Panc1 (cell line): Measurements from ENCODE around the gene CCDC12.

Source experiments
- POLR2AphosphoS5 ChIP-seq: IDR thresholded peaks from 2 replicates; pipeline ENCODE4 v1.6.1; 2012; ENCODE audit warnings: mild to moderate bottlenecking, low read depth, low read length, moderate library complexity
- SIN3A ChIP-seq: IDR thresholded peaks from 2 replicates; pipeline ENCODE4 v1.6.1; 2012; ENCODE audit warnings: low read depth, mild to moderate bottlenecking, low read length, moderate library complexity, borderline replicate concordance; ENCODE audit not compliant: insufficient read depth
- TCF7L2 ChIP-seq: IDR thresholded peaks from 2 replicates; pipeline ENCODE4 v1.6.1; 2011; ENCODE audit warnings: mild to moderate bottlenecking, low read depth, low read length, inconsistent platforms
- TF ChIP-seq, protein P1 (sequence below): fragments of 450-650 bp; IDR thresholded peaks from 2 replicates; pipeline ENCODE4 v1.5.1; 2017; ENCODE audit warnings: mild to moderate bottlenecking
- TF ChIP-seq, protein P2 (sequence below), 2 experiments: IDR thresholded peaks; 2 replicates each; pipeline ENCODE4 v1.6.1; 2011 to 2012; ENCODE audit warnings: low read depth in 2 of 2, control low read depth in 1 of 2, low read length in 1 of 2, mild to moderate bottlenecking in 1 of 2, moderate library complexity in 1 of 2; ENCODE audit not compliant: insufficient read depth in 1 of 2

DNA sequence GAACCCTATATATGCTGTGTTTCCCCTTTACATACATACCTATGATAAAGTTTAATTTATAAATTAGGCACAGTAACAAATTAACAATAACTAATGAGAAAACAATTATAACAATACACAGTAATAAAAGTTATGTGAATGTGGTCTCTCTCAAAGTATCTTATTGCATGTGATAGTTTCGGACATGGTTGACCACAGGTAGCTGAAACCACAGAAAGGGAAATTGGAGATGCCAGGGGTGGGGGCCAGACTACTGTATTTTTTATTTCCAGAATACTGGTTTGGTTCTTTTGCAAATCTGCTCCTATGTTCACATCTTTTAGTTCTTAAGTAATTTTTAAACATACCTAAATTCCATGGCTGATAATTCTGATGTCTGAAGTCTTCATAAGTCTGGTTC lies 58.3 kb downstream of the CCDC12 start:
- TF ChIP-seq POLR2AphosphoS5 (no peak), SIN3A (no peak), TCF7L2 (no peak)
- TF ChIP-seq, protein P1, sequence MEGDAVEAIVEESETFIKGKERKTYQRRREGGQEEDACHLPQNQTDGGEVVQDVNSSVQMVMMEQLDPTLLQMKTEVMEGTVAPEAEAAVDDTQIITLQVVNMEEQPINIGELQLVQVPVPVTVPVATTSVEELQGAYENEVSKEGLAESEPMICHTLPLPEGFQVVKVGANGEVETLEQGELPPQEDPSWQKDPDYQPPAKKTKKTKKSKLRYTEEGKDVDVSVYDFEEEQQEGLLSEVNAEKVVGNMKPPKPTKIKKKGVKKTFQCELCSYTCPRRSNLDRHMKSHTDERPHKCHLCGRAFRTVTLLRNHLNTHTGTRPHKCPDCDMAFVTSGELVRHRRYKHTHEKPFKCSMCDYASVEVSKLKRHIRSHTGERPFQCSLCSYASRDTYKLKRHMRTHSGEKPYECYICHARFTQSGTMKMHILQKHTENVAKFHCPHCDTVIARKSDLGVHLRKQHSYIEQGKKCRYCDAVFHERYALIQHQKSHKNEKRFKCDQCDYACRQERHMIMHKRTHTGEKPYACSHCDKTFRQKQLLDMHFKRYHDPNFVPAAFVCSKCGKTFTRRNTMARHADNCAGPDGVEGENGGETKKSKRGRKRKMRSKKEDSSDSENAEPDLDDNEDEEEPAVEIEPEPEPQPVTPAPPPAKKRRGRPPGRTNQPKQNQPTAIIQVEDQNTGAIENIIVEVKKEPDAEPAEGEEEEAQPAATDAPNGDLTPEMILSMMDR: no peak
- TF ChIP-seq, protein P2, sequence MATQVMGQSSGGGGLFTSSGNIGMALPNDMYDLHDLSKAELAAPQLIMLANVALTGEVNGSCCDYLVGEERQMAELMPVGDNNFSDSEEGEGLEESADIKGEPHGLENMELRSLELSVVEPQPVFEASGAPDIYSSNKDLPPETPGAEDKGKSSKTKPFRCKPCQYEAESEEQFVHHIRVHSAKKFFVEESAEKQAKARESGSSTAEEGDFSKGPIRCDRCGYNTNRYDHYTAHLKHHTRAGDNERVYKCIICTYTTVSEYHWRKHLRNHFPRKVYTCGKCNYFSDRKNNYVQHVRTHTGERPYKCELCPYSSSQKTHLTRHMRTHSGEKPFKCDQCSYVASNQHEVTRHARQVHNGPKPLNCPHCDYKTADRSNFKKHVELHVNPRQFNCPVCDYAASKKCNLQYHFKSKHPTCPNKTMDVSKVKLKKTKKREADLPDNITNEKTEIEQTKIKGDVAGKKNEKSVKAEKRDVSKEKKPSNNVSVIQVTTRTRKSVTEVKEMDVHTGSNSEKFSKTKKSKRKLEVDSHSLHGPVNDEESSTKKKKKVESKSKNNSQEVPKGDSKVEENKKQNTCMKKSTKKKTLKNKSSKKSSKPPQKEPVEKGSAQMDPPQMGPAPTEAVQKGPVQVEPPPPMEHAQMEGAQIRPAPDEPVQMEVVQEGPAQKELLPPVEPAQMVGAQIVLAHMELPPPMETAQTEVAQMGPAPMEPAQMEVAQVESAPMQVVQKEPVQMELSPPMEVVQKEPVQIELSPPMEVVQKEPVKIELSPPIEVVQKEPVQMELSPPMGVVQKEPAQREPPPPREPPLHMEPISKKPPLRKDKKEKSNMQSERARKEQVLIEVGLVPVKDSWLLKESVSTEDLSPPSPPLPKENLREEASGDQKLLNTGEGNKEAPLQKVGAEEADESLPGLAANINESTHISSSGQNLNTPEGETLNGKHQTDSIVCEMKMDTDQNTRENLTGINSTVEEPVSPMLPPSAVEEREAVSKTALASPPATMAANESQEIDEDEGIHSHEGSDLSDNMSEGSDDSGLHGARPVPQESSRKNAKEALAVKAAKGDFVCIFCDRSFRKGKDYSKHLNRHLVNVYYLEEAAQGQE (IDR thresholded peaks at IDR 0.05; ENCODE audit: insufficient read depth in 1 of 2, low read depth in 2 of 2, low read length in 1 of 2): no peak
